Parathyroid adenoma (tissue), 2 donors: ENCODE measurements around the gene NDUFA5.

Experiments
- H2AFZ ChIP-seq: fragments of 300-600 bp; sonication (generic); one replicate; pipeline ENCODE4 v1.7.0; 2017; ENCODE audit warnings: antibody characterized with exemption, mild to moderate bottlenecking
- H3K27ac ChIP-seq: fragments of 300-600 bp; sonication (generic); one replicate; pipeline ENCODE4 v1.7.0; 2017
- H3K27me3 ChIP-seq: fragments of 300-600 bp; sonication (generic); one replicate; pipeline ENCODE4 v1.7.0; 2017; ENCODE audit warnings: low read length; ENCODE audit not compliant: control insufficient read depth, insufficient read depth
- H3K36me3 ChIP-seq: fragments of 300-600 bp; sonication (generic); one replicate; pipeline ENCODE4 v1.7.0; 2017; ENCODE audit warnings: low read length; ENCODE audit not compliant: control insufficient read depth, insufficient read depth
- H3K4me1 ChIP-seq: fragments of 300-600 bp; sonication (generic); one replicate; pipeline ENCODE4 v1.7.0; 2017; ENCODE audit warnings: control low read depth
- H3K4me2 ChIP-seq: fragments of 300-600 bp; sonication (generic); one replicate; pipeline ENCODE4 v1.7.0; 2017; ENCODE audit warnings: low read length
- H3K4me3 ChIP-seq: fragments of 300-600 bp; sonication (generic); one replicate; pipeline ENCODE4 v1.7.0; 2017; ENCODE audit warnings: low read depth, low read length
- H3K79me2 ChIP-seq: fragments of 300-600 bp; sonication (generic); one replicate; pipeline ENCODE4 v1.7.0; 2017; ENCODE audit warnings: control low read depth
- H3K9ac ChIP-seq: fragments of 300-600 bp; sonication (generic); one replicate; pipeline ENCODE4 v1.7.0; 2017; ENCODE audit warnings: mild to moderate bottlenecking
- H3K9me3 ChIP-seq: fragments of 300-600 bp; sonication (generic); one replicate; pipeline ENCODE4 v1.7.0; 2017; ENCODE audit warnings: low read length; ENCODE audit not compliant: control insufficient read depth
- TF ChIP-seq, protein P1 (sequence below): fragments of 300-600 bp; sonication (generic); IDR thresholded peaks from one replicate; pipeline ENCODE4 v1.7.0; 2017; ENCODE audit warnings: antibody characterized with exemption, mild to moderate bottlenecking
- donor health status: primary hyperparathyroidism.

NDUFA5 gene

DNA sequence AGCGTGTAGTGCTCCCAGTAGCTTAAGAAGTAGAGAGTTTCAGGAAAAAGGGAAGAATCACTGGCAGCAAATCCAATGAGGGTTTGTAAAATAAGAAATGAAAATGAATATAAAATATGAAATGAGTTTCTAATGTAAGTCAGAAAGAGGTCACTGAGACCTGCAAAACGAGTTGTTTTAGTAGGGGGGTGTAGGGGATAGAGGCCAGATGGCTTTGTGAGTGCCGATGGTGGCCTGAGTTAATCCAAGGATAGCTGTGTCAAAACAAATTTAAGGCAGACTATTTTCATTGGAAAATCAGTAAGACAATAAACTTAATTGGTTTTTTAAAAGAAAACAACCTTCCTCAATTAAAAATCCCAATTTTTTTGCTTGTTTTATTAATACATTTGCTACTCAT lies 43.3 kb upstream of the NDUFA5 start:
- H3K27me3 ChIP-seq, result no peaks in the 10 kb centered on the region
- H2AFZ ChIP-seq, result no peak overlapping the region
- H3K79me2 ChIP-seq, result no peaks in the 10 kb centered on the region
- no peak overlapping the region for H3K27ac ChIP-seq
- H3K9me3 ChIP-seq, result no peaks in the 10 kb centered on the region
- no peak overlapping the region for H3K4me2 ChIP-seq
- H3K4me3 ChIP-seq, result no peak overlapping the region
- TF ChIP-seq, protein P1, sequence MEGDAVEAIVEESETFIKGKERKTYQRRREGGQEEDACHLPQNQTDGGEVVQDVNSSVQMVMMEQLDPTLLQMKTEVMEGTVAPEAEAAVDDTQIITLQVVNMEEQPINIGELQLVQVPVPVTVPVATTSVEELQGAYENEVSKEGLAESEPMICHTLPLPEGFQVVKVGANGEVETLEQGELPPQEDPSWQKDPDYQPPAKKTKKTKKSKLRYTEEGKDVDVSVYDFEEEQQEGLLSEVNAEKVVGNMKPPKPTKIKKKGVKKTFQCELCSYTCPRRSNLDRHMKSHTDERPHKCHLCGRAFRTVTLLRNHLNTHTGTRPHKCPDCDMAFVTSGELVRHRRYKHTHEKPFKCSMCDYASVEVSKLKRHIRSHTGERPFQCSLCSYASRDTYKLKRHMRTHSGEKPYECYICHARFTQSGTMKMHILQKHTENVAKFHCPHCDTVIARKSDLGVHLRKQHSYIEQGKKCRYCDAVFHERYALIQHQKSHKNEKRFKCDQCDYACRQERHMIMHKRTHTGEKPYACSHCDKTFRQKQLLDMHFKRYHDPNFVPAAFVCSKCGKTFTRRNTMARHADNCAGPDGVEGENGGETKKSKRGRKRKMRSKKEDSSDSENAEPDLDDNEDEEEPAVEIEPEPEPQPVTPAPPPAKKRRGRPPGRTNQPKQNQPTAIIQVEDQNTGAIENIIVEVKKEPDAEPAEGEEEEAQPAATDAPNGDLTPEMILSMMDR, result no peak
- no peak overlapping the region for H3K9ac ChIP-seq
- no peaks in the 10 kb centered on the region for H3K36me3 ChIP-seq
- H3K4me1 ChIP-seq, result no peaks in the 10 kb centered on the region

DNA sequence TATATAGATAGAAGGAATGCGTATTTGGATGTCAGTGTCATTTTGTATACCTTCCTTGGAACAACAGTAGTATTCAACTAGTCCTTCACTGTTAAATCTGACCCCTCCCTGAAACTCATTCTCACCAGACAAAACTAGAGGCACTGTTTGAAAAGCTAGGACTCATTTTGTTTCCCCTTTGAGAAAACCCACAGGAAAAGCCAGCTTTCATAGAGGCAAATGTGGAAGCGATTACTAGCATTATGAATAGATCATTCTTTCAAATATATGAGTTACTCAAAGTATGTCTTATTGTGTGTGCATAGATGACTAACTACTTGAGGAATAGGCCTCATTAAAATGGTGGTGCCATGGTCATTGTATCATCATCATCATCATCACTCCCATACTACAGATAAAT lies 42.1 kb upstream of the NDUFA5 start:
- TF ChIP-seq, protein P1, result no peak

DNA sequence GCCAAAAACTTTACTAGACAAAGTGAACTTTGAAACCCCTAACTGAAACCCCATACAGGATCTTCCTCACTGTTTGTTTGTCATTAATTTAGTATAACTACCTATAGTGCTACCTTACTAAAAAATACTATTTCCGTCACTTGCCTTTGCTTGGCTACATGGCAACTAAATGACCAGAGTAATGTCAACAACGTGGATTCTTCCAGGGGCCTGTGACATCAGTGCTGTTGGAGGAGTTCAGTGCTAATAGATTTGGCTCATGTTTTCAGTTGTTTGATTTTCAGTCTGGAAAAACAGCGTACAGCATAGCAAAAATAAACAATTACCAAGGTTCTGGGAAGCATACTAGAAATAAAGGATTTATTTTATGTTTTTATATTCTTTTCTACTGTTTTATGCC lies 41.0 kb upstream of the NDUFA5 start:
- H3K4me3 ChIP-seq, result no peak overlapping the region
- no peaks in the 10 kb centered on the region for H3K9me3 ChIP-seq
- no peak overlapping the region for H3K4me2 ChIP-seq
- TF ChIP-seq, protein P1, result no peak
- H3K4me1 ChIP-seq, result no peaks in the 10 kb centered on the region
- H3K9ac ChIP-seq, result no peak overlapping the region
- no peaks in the 10 kb centered on the region for H3K27me3 ChIP-seq
- H3K27ac ChIP-seq, result no peak overlapping the region
- H3K79me2 ChIP-seq, result no peaks in the 10 kb centered on the region
- no peaks in the 10 kb centered on the region for H3K36me3 ChIP-seq
- H2AFZ ChIP-seq, result no peak overlapping the region

More for the DNA sequence above, 42.1 kb upstream of the NDUFA5 start:
- no peaks in the 10 kb centered on the region for H3K9me3 ChIP-seq
- H3K79me2 ChIP-seq, result no peaks in the 10 kb centered on the region
- H2AFZ ChIP-seq, result no peak overlapping the region
- H3K4me2 ChIP-seq, result no peak overlapping the region
- H3K27me3 ChIP-seq, result no peaks in the 10 kb centered on the region
- H3K9ac ChIP-seq, result no peak overlapping the region
- H3K36me3 ChIP-seq, result no peaks in the 10 kb centered on the region
- H3K4me1 ChIP-seq, result no peaks in the 10 kb centered on the region
- no peak overlapping the region for H3K4me3 ChIP-seq
- no peak overlapping the region for H3K27ac ChIP-seq

DNA sequence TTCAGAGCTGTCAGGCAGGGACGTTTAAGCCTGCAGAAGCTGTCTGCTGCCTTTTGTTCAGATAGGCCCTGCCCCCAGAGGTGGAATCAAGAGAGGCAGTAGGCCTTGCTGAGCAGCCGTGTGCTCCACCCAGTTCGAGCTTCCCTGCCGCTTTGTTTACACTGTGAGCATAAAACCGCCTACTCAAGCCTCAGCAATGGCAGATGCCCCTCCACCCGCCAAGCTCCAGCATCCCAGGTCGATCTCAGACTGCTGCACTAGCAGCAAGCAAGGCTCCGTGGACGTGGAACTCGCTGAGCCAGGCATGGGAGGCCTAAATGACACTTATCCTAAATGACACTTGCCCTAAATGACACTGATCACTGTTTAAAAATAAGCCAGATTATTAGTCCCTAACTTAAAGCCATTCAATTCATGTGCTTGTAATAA lies 37.2 kb upstream of the NDUFA5 start:
- H2AFZ ChIP-seq, result no peak overlapping the region
- H3K27ac ChIP-seq, result no peak overlapping the region
- no peaks in the 10 kb centered on the region for H3K4me1 ChIP-seq
- H3K9ac ChIP-seq, result no peak overlapping the region
- H3K79me2 ChIP-seq, result no peaks in the 10 kb centered on the region
- TF ChIP-seq, protein P1, result no peak
- no peak overlapping the region for H3K4me3 ChIP-seq
- no peaks in the 10 kb centered on the region for H3K9me3 ChIP-seq
- no peak overlapping the region for H3K4me2 ChIP-seq
- no peaks in the 10 kb centered on the region for H3K27me3 ChIP-seq
- H3K36me3 ChIP-seq, result no peaks in the 10 kb centered on the region

DNA sequence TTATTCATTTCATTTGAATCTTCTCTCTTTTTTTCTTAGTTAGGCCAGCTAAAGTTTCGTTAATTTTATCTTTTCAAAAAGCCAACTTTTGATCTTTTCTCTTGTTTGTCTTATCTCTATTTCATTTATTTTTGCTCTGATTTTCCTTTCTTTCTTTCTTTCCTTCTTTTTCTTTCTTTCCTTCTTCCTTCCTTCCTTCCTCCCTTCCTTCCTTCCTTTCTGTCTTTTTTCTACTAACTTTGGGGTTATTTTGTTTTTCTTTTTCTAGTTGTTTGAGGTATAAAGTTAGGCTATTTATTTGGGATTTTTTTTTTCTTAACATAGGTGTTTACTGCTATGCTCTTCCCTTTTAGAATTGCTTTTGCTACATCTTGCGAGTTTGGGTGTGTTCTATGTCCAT lies 30.8 kb upstream of the NDUFA5 start:
- no peaks in the 10 kb centered on the region for H3K9me3 ChIP-seq
- no peak overlapping the region for H3K4me3 ChIP-seq
- no peak overlapping the region for H3K27ac ChIP-seq
- no peaks in the 10 kb centered on the region for H3K79me2 ChIP-seq
- H3K27me3 ChIP-seq, result no peaks in the 10 kb centered on the region
- no peak overlapping the region for H3K4me2 ChIP-seq
- no peaks in the 10 kb centered on the region for H3K36me3 ChIP-seq
- no peak overlapping the region for H2AFZ ChIP-seq
- no peaks in the 10 kb centered on the region for H3K4me1 ChIP-seq
- TF ChIP-seq, protein P1, result no peak
- H3K9ac ChIP-seq, result no peak overlapping the region
